Keratinocyte (primary cell): Measurements from ENCODE around the gene BCL2L12. TPM values are rescaled to one million over a fixed set of nuclear protein-coding genes. Genes with fewer than 3 reads are reported as not detected.

Source experiments
- DNase-seq: peaks from one replicate; pipeline ENCODE4 v3.0.0-alpha.2; 2011; ENCODE audit warnings: low read depth, missing footprints, low spot score
- FAIRE-seq: peaks from 2 replicates; lab custom pipeline; 2011; peaks lifted over from hg19 to GRCh38; lab: Jason Lieb, UNC
- H2AFZ ChIP-seq: 2 replicates; pipeline ENCODE4 v1.6.0; 2012; ENCODE audit warnings: low read length, control low read depth, inconsistent platforms; ENCODE audit not compliant: control insufficient read depth
- H3K27ac ChIP-seq: 2 replicates; pipeline ENCODE4 v1.5.1; 2011; ENCODE audit warnings: low read length; ENCODE audit not compliant: control insufficient read depth, insufficient read depth
- H3K27me3 ChIP-seq: 3 replicates; pipeline ENCODE4 v1.6.0; 2011; ENCODE audit warnings: low read length; ENCODE audit not compliant: control insufficient read depth, insufficient read depth; ENCODE audit errors: extremely low read depth
- H3K36me3 ChIP-seq, 2 experiments: 2 replicates in 1 of 2; 3 replicates in 1 of 2; pipeline ENCODE4 v1.5.1; 2011; ENCODE audit warnings: low read length in 2 of 2, mild to moderate bottlenecking in 1 of 2; ENCODE audit not compliant: control insufficient read depth in 2 of 2, insufficient read depth in 2 of 2; ENCODE audit errors: extremely low read depth in 1 of 2
- H3K4me1 ChIP-seq: 3 replicates; pipeline ENCODE4 v1.5.1; 2011; ENCODE audit warnings: low read length; ENCODE audit not compliant: control insufficient read depth, insufficient read depth; ENCODE audit errors: extremely low read depth
- H3K4me2 ChIP-seq: 3 replicates; pipeline ENCODE4 v1.6.0; 2011; ENCODE audit warnings: low read depth, low read length; ENCODE audit not compliant: control insufficient read depth, insufficient read depth; ENCODE audit errors: extremely low read depth
- H3K4me3 ChIP-seq, 3 experiments: fragments of 200-600 bp in 1 of 3; sonication (generic) in 1 of 3; 2 replicates in 2 of 3; 3 replicates in 1 of 3; pipeline ENCODE4 v1.5.1; 2011 to 2016; ENCODE audit warnings: low read length in 3 of 3, mild to moderate bottlenecking in 3 of 3, control low read depth in 2 of 3, inconsistent platforms in 1 of 3, low read depth in 1 of 3, mixed read lengths in 1 of 3, mixed run types in 1 of 3, moderate library complexity in 1 of 3; ENCODE audit not compliant: control insufficient read depth in 2 of 3, insufficient read depth in 2 of 3; ENCODE audit errors: extremely low read depth in 1 of 3
- H3K79me2 ChIP-seq: 2 replicates; pipeline ENCODE4 v1.6.0; 2012; ENCODE audit warnings: low read length; ENCODE audit not compliant: control insufficient read depth, insufficient read depth
- H3K9ac ChIP-seq: 3 replicates; pipeline ENCODE4 v1.6.0; 2011; ENCODE audit warnings: low read length; ENCODE audit not compliant: control insufficient read depth, insufficient read depth; ENCODE audit errors: extremely low read depth
- H3K9me1 ChIP-seq: 3 replicates; pipeline ENCODE4 v1.6.0; 2011; ENCODE audit warnings: low read length; ENCODE audit not compliant: control insufficient read depth, insufficient read depth; ENCODE audit errors: extremely low read depth
- H3K9me3 ChIP-seq: 2 replicates; pipeline ENCODE4 v1.5.1; 2012; ENCODE audit warnings: low read depth, low read length; ENCODE audit not compliant: control insufficient read depth
- H4K20me1 ChIP-seq: 3 replicates; pipeline ENCODE4 v1.6.0; 2011; ENCODE audit warnings: low read length; ENCODE audit not compliant: control insufficient read depth, insufficient read depth; ENCODE audit errors: extremely low read depth
- EZH2 ChIP-seq: IDR thresholded peaks from one replicate; pipeline ENCODE4 v1.6.1; 2012; ENCODE audit warnings: inconsistent platforms, mild to moderate bottlenecking, low read length, moderate library complexity
- dilution Hi-C: fragments of 300-500 bp; cut with MboI; formaldehyde crosslinking; loops from one replicate; pipeline ENCODE4 v1.7.0; 2020; ENCODE audit warnings: low sequenced_read_pairs; ENCODE audit not compliant: extremely low pct_ligation_motif_present
- polyA plus RNA-seq, 5 experiments: library from polyadenylated mRNA; depleted of rRNA in 3 of 5; stranded (reverse) in 3 of 5; stranded (forward) in 1 of 5; unstranded in 1 of 5; fragments of >200 nt; gene quantifications; 1 replicate in 1 of 5; 2 replicates in 3 of 5; 3 replicates in 1 of 5; pipeline versions ENCODE4 v1.2.1 to v1.2.3, GENCODE V29; 2011 to 2012; ENCODE audit warnings: missing spikeins in 2 of 5, low read depth in 1 of 5, low replicate concordance in 1 of 5
- TF ChIP-seq, protein P1 (sequence below), 3 experiments: IDR thresholded peaks in 1 of 3; conservative IDR thresholded peaks in 1 of 3; optimal IDR thresholded peaks in 1 of 3; 2 replicates in 2 of 3; 3 replicates in 1 of 3; pipeline versions ENCODE3 to v1.5.1; 2011; ENCODE audit warnings: low read length in 3 of 3, mild to moderate bottlenecking in 3 of 3, moderate library complexity in 2 of 3, control low read depth in 1 of 3, inconsistent platforms in 1 of 3; ENCODE audit not compliant: insufficient read depth in 2 of 3; ENCODE audit errors: extremely low read depth in 1 of 3

The BCL2L12 gene
- polyA plus RNA-seq, 1 donor (not counting 4 experiments of a cell fraction or from before 2014, with no cell fraction given): 14.8 TPM

DNA sequence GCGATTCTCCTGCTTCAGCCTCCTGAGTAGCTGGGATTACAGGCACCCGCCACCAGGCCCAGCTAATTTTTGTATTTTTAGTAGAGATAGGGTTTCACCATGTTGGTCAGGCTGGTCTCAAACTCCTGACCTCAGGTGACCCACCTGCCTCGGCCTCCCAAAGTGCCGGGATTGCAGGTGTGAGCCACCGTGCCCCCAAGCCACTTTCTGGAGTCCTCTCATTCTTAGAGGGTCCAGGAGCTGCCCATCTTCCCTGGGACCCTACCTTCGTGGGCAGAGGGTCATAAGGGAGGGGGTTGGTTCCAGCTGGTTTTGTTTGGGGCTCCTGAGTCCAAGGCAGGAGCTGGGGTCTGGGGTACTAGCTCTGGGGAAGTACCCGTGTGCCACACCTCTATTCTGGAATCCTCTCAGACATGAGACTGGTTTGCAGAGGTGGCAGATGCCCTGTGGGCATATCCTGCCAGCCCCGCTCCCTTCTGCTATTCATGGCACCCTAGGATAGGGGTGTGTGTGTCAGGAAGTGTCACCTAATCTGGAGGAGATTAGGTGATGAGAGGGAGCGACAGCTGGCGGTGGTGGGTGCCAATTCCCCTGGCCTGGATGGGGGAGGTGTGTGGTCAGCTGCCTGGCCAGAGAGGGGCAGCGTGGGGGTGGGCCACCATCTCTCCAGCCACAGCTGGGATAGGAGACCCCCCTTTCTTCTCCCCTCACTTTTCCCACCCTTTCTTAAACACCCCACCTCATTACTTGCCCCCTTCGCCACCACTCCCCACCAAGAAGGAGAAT is 13.4 kb downstream of the BCL2L12 start:
- Histone ChIP-seq H3K79me2 (peaks cover 50% of the 10 kb centered on the region), H3K4me2 (peak overlapping the region; percentile 98), H3K9me1 (no peaks in the 10 kb centered on the region), H3K36me3 (peaks cover 23 to 24% of the 10 kb centered on the region in 2 experiments), H3K27ac (no peak overlapping the region), H3K9ac (peak overlapping the region; percentile 6), H3K27me3 (no peaks in the 10 kb centered on the region), H3K9me3 (no peaks in the 10 kb centered on the region), H3K4me1 (peaks cover 24% of the 10 kb centered on the region), H3K4me3 (peak overlapping the region; percentile 2 to 20 (median 11)), H2AFZ (no peak overlapping the region), H4K20me1 (peaks cover 27% of the 10 kb centered on the region)
- TF ChIP-seq EZH2: no peak
- TF ChIP-seq, protein P1, sequence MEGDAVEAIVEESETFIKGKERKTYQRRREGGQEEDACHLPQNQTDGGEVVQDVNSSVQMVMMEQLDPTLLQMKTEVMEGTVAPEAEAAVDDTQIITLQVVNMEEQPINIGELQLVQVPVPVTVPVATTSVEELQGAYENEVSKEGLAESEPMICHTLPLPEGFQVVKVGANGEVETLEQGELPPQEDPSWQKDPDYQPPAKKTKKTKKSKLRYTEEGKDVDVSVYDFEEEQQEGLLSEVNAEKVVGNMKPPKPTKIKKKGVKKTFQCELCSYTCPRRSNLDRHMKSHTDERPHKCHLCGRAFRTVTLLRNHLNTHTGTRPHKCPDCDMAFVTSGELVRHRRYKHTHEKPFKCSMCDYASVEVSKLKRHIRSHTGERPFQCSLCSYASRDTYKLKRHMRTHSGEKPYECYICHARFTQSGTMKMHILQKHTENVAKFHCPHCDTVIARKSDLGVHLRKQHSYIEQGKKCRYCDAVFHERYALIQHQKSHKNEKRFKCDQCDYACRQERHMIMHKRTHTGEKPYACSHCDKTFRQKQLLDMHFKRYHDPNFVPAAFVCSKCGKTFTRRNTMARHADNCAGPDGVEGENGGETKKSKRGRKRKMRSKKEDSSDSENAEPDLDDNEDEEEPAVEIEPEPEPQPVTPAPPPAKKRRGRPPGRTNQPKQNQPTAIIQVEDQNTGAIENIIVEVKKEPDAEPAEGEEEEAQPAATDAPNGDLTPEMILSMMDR (optimal IDR thresholded peaks at IDR 0.05 in 1 of 3, IDR thresholded peaks at IDR 0.05 in 1 of 3, conservative IDR thresholded peaks at IDR 0.05 in 1 of 3; ENCODE audit: extremely low read depth in 1 of 3, insufficient read depth in 2 of 3, low read length in 3 of 3): no peak
- FAIRE-seq (no peak), DNase-seq (no peak)
- dilution Hi-C loops: no loop called here

DNA sequence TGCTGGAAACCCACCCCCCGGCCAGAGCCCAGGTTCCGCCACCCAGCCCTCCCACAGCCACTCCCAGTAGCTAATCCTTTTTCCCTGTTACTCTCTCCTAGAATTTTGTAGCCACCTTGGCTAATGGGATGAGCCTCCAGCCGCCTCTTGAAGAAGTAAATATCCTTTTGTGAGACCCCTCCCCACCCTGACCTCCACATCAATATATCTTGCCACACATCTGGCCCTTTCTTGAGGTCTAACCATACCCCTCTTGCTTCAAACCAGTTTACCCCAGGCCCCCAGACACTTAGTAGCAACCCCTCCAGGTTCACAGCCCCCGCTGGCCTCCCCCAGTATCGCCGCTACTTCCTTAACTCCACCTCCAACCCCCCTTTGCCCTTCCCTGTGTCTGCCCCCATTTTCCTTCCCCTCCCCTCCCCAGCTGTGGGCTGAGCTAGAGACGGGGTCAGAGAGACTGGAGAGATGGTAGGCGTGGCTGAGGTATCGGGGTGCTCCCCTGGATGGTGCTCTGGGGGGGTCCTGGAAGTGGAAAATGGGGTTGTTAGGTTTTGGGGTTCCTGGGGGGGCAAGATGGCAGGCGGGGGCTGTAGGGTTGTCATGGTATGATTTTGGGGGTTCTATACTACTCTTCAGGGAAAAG is 14.2 kb downstream of the BCL2L12 start:
- H3K36me3 ChIP-seq: peaks cover 28 to 29% of the 10 kb centered on the region in 2 experiments
- peak overlapping the region; percentile 54 for H3K4me2 ChIP-seq
- no peak overlapping the region for H3K27ac ChIP-seq
- H3K9ac ChIP-seq: peak overlapping the region; percentile 37
- peaks cover 27% of the 10 kb centered on the region for H4K20me1 ChIP-seq
- no peak overlapping the region for H2AFZ ChIP-seq
- H3K4me1 ChIP-seq: peaks cover 24% of the 10 kb centered on the region
- no peak overlapping the region for H3K4me3 ChIP-seq
- no peaks in the 10 kb centered on the region for H3K27me3 ChIP-seq
- H3K9me3 ChIP-seq: no peaks in the 10 kb centered on the region
- H3K79me2 ChIP-seq: peaks cover 51% of the 10 kb centered on the region
- DNase-seq (no peak), FAIRE-seq (no peak)
- dilution Hi-C loops: no loop called here
- no peaks in the 10 kb centered on the region for H3K9me1 ChIP-seq
- no peak for TF ChIP-seq EZH2
- TF ChIP-seq, protein P1 (optimal IDR thresholded peaks at IDR 0.05 in 1 of 3, IDR thresholded peaks at IDR 0.05 in 1 of 3, conservative IDR thresholded peaks at IDR 0.05 in 1 of 3; ENCODE audit: extremely low read depth in 1 of 3, insufficient read depth in 2 of 3, low read length in 3 of 3): no peak
